ENCODE data around the gene C16orf86. TPM values are rescaled to one million over a fixed set of nuclear protein-coding genes. Genes with fewer than 3 reads are reported as not detected.

Gene C16orf86
- total and polyA plus RNA-seq, 8 donors = 3.2 to 83.0 (median 3.5) TPM; not detected in 3

DNA sequence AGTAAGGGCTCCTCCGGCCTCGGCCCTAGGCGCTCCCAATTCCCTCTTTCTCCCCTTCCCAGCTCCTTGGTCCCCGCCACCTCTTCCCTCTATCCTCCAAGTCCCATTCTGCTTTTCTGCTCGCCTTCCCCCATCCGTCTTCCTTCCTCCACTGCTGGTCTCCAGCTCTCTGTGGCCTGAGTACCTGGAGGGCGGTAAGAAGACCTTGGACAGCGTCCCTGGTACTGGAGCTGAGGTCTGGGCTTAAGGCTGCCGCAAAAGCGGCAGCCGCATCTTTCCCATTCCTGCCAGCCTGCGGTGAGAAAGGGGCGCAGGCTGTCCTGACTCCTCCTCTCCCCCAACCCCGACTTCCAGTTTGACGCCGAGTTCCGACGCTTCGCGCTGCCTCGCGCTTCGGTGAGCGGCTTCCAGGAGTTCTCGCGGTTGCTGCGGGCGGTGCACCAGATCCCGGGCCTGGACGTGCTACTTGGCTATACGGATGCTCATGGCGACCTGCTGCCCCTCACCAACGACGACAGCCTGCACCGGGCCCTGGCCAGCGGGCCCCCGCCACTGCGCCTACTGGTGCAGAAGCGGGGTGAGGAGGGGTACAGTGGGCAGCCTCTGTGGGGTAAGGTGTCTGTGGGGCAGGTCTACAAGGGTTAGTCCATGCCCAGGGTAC lies 5.4 kb upstream of the C16orf86 start:
- Histone ChIP-seq H3K27me3 (no peaks in the 10 kb centered on the region), H3K4me3 (peak overlapping the region; percentile 57 to 85 (median 82)), H3K4me1 (peaks cover 26 to 47% (median 41%) of the 10 kb centered on the region in 4 donors), H3K36me3 (peaks cover 9 to 45% (median 36%) of the 10 kb centered on the region in 4 donors), H3K9me3 (no peaks in the 10 kb centered on the region), H3K27ac (peak overlapping the region; percentile 92 to 97 (median 96))
- WGBS, 5 donors = 8 to 11% (median 9%) methylated on average over 17 to 39 of the region's 39 CpGs
- intact Hi-C loops (cut with DNase I; ENCODE audit: low total_unique reads) = no loop called here
- DNase-seq = peak in 1 of 2 donors; percentile 83
- no peak for TF ChIP-seq POLR2AphosphoS5 (IDR thresholded peaks at IDR 0.05)
- TF ChIP-seq, protein P1, sequence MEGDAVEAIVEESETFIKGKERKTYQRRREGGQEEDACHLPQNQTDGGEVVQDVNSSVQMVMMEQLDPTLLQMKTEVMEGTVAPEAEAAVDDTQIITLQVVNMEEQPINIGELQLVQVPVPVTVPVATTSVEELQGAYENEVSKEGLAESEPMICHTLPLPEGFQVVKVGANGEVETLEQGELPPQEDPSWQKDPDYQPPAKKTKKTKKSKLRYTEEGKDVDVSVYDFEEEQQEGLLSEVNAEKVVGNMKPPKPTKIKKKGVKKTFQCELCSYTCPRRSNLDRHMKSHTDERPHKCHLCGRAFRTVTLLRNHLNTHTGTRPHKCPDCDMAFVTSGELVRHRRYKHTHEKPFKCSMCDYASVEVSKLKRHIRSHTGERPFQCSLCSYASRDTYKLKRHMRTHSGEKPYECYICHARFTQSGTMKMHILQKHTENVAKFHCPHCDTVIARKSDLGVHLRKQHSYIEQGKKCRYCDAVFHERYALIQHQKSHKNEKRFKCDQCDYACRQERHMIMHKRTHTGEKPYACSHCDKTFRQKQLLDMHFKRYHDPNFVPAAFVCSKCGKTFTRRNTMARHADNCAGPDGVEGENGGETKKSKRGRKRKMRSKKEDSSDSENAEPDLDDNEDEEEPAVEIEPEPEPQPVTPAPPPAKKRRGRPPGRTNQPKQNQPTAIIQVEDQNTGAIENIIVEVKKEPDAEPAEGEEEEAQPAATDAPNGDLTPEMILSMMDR (IDR thresholded peaks at IDR 0.05) = peak in 1 of 7 experiments; percentile 2

DNA sequence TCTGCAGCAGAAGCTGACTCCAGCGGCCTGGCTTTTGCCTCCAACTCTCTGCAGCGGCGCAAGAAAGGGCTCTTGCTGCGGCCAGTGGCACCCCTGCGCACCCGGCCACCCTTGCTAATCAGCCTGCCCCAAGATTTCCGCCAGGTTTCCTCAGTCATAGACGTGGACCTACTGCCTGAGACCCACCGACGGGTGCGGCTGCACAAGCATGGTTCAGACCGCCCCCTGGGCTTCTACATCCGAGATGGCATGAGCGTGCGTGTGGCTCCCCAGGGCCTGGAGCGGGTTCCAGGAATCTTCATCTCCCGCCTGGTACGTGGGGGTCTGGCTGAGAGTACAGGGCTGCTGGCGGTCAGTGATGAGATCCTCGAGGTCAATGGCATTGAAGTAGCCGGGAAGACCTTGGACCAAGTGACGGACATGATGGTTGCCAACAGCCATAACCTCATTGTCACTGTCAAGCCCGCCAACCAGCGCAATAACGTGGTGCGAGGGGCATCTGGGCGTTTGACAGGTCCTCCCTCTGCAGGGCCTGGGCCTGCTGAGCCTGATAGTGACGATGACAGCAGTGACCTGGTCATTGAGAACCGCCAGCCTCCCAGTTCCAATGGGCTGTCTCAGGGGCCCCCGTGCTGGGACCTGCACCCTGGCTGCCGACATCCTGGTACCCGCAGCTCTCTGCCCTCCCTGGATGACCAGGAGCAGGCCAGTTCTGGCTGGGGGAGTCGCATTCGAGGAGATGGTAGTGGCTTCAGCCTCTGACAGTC lies 4.5 kb upstream of the C16orf86 start:
- no peaks in the 10 kb centered on the region for H3K27me3 ChIP-seq
- peak overlapping the region in 1 of 5 donors; percentile 97 for H3K27ac ChIP-seq
- no peaks in the 10 kb centered on the region for H3K9me3 ChIP-seq
- H3K4me3 ChIP-seq = no peak overlapping the region
- DNase-seq = no peak
- WGBS, 5 donors = 94 to 95% (median 95%) methylated on average over 34 of the region's 34 CpGs
- peaks cover 9 to 40% (median 28%) of the 10 kb centered on the region in 4 donors for H3K36me3 ChIP-seq
- TF ChIP-seq POLR2A (IDR thresholded peaks at IDR 0.05) = no peak
- TF ChIP-seq POLR2AphosphoS5 (IDR thresholded peaks at IDR 0.05) = no peak
- TF ChIP-seq, protein P1 (IDR thresholded peaks at IDR 0.05) = no peak
- no peak for TF ChIP-seq EP300 (IDR thresholded peaks at IDR 0.05)
- H3K4me1 ChIP-seq = peaks cover 32 to 53% (median 48%) of the 10 kb centered on the region in 4 donors
- intact Hi-C loops (cut with DNase I; ENCODE audit: low total_unique reads) = no loop called here

DNA sequence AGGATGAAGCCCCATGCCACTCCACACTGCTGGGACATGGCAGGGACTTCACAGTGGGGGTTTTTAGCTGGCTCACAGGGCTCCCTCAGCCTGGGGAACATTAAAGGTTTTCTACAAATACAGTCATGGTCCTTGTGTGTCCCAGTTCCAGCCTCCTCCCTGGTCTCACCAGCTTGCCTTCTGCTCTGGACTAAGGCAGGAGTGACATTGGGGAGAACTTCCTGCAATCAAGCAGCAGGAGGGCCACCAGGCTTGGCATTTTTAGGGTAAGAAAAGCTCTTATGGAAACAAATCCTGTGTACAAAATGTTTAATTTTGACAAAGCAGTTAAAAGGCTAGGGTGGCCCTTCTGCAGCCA lies 4.0 kb upstream of the C16orf86 start:
- DNase-seq = no peak
- intact Hi-C loops (cut with DNase I; ENCODE audit: low total_unique reads) = no loop called here
- TF ChIP-seq EP300 (IDR thresholded peaks at IDR 0.05) = no peak
- no peak for TF ChIP-seq POLR2A (IDR thresholded peaks at IDR 0.05)

DNA sequence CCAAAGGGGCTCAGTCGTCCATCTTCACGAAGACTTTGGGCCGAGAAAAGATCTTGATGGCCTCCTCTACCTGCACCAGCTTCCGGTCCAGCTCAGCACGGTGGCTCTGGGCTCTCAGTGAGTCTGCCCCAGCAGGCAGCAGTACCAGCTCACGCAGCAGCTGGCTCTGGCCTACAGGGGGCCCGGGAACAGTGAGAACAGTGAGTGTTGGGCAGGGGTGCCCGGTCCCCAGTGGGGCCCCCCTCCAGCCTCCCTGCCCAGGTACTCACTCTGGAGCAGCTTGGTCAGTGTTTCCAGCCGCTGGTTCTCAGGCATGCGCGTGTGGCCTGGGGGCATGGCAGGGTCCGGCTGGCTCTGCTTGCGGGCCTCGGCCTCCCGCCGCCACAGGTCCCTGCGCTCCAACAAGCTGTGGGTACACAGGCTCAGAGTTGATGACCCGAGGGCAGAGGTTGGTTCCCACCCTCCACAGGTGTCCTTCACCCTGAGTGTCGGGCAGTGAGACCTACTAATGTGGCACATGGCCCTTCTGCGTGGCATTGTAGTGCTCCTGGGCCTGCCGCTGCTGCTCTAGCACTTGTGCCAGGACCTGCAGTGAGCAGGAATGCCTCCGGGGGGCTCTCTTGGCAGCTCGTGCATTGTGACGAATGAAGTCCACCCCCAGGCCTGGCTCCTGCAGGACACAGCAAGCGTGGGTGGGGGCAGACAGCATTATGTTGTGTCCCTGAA lies 3.3 kb upstream of the C16orf86 start:
- H3K4me3 ChIP-seq = no peak overlapping the region
- intact Hi-C loops (cut with DNase I; ENCODE audit: low total_unique reads) = no loop called here
- no peak overlapping the region for H3K27ac ChIP-seq
- DNase-seq = peak in 1 of 2 donors; percentile 44
- WGBS, 5 donors = 69 to 85% (median 81%) methylated on average over 7 to 25 of the region's 25 CpGs
- H3K36me3 ChIP-seq = peaks cover 9 to 27% (median 16%) of the 10 kb centered on the region in 4 donors
- H3K27me3 ChIP-seq = no peaks in the 10 kb centered on the region
- no peaks in the 10 kb centered on the region for H3K9me3 ChIP-seq
- H3K4me1 ChIP-seq = peaks cover 44 to 63% (median 59%) of the 10 kb centered on the region in 4 donors
- TF ChIP-seq POLR2AphosphoS5 (IDR thresholded peaks at IDR 0.05) (no peak), POLR2A (IDR thresholded peaks at IDR 0.05) (no peak), EP300 (IDR thresholded peaks at IDR 0.05) (no peak)
- TF ChIP-seq, protein P1 (IDR thresholded peaks at IDR 0.05) = no peak

More for the DNA sequence above, 4.0 kb upstream of the C16orf86 start:
- Histone ChIP-seq H3K9me3 (no peaks in the 10 kb centered on the region), H3K27me3 (no peaks in the 10 kb centered on the region), H3K4me3 (no peak overlapping the region), H3K4me1 (peaks cover 37 to 59% (median 54%) of the 10 kb centered on the region in 4 donors), H3K36me3 (peaks cover 9 to 34% (median 22%) of the 10 kb centered on the region in 4 donors), H3K27ac (no peak overlapping the region)

All from stomach (tissue), 9 donors.